ENCODE measurements around the gene EMC10.

- TF ChIP-seq CTCF (IDR thresholded peaks at IDR 0.05; ENCODE audit: low read depth, low read length, missing input control) (no peak), TAF1 (conservative IDR thresholded peaks at IDR 0.05) (no peak), REST (IDR thresholded peaks at IDR 0.05) (no peak)
Measured at GRCh38 chr19:50522881-50523280, 46.6 kb downstream of the EMC10 start.
